AG04450 (cell line): ENCODE data around the gene ITPK1. TPM values are rescaled to one million over a fixed set of nuclear protein-coding genes. Genes with fewer than 3 reads are reported as not detected.

ENCODE experiments used
- CTCF ChIA-PET: fragments of 300-600, 350-600 bp; formaldehyde crosslinking; extraction: SDS; loops from one replicate; lab custom pipeline; 2022; ENCODE audit warnings: antibody characterized with exemption, inconsistent platforms; lab: Charles Lee
- POLR2A ChIA-PET: fragments of 350-600 bp; formaldehyde crosslinking; extraction: SDS; loops from one replicate; lab custom pipeline; 2021; ENCODE audit warnings: antibody characterized with exemption, inconsistent platforms; lab: Yijun Ruan, JAX
- DNase-seq: peaks from one replicate; pipeline ENCODE4 v3.0.0-alpha.2; 2011; ENCODE audit warnings: low read depth, low spot score
- H3K27ac ChIP-seq: one replicate; pipeline ENCODE4 v1.5.1; 2012; ENCODE audit warnings: low read depth, low read length, control low read depth
- H3K27me3 ChIP-seq: one replicate; pipeline ENCODE4 v1.6.0; 2012; ENCODE audit warnings: low read length; ENCODE audit not compliant: control insufficient read depth, insufficient read depth
- H3K4me3 ChIP-seq: 2 replicates; pipeline ENCODE4 v1.5.1; 2011; ENCODE audit warnings: mild to moderate bottlenecking, low read depth, low read length, control low read depth
- H3K9me3 ChIP-seq: 2 replicates; pipeline ENCODE4 v1.5.1; 2012; ENCODE audit warnings: low read length; ENCODE audit not compliant: control insufficient read depth, insufficient read depth
- polyA plus RNA-seq: library from polyadenylated mRNA; depleted of rRNA; stranded (reverse); fragments of >200 nt; gene quantifications from 2 replicates; pipeline ENCODE4 v1.2.3, GENCODE V29; 2011
- TF ChIP-seq, protein P1 (sequence below): IDR thresholded peaks from 2 replicates; pipeline ENCODE4 v1.5.1; 2011; ENCODE audit warnings: low read depth, low read length, control low read depth, inconsistent platforms

The ITPK1 gene
- polyA plus RNA-seq, 1 experiment: 13.6 TPM

DNA sequence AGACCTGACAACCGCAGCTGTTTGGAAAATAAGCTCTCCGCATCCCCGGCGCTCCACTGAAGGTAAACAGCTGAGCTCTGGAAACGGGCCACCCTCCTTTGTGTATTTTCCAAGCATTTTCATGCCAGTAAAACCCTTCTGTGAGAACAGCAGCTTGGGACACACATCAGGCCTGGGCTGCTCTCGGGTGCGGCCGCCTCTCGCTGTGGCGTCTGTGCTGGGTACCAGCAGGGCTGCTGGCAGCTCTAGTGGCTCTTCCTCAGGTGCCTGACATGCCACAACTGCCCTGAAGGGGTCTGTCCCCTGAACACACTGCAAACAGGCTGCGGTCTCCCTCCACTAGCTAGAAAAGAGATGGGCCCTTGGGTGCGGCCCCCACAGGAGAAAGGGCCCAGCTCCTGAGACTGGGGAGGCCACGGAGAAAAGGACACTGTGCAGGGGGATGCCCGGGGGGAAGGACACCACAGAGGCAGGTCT is 96.3 kb downstream of the ITPK1 start:
- TF ChIP-seq, protein P1, sequence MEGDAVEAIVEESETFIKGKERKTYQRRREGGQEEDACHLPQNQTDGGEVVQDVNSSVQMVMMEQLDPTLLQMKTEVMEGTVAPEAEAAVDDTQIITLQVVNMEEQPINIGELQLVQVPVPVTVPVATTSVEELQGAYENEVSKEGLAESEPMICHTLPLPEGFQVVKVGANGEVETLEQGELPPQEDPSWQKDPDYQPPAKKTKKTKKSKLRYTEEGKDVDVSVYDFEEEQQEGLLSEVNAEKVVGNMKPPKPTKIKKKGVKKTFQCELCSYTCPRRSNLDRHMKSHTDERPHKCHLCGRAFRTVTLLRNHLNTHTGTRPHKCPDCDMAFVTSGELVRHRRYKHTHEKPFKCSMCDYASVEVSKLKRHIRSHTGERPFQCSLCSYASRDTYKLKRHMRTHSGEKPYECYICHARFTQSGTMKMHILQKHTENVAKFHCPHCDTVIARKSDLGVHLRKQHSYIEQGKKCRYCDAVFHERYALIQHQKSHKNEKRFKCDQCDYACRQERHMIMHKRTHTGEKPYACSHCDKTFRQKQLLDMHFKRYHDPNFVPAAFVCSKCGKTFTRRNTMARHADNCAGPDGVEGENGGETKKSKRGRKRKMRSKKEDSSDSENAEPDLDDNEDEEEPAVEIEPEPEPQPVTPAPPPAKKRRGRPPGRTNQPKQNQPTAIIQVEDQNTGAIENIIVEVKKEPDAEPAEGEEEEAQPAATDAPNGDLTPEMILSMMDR: no peak
- no peak overlapping the region for H3K27ac ChIP-seq
- H3K9me3 ChIP-seq: no peaks in the 10 kb centered on the region
- CTCF ChIA-PET: interaction anchor here (1.8 kb wide), 1 partner anchor 94 kb away, joined by 6 read pairs; no protein-coding TSS in a partner anchor
- H3K27me3 ChIP-seq: no peaks in the 10 kb centered on the region
- POLR2A ChIA-PET: no interaction called here
- no peak overlapping the region for H3K4me3 ChIP-seq
- DNase-seq: no peak

- TF ChIP-seq, protein P1: no peak
Measured at GRCh38 chr14:93018366-93018765, 97.4 kb downstream of the ITPK1 start.

GRCh38 chr14:93017898-93018297 is 97.8 kb downstream of the ITPK1 start:
- H3K9me3 ChIP-seq: no peaks in the 10 kb centered on the region
- TF ChIP-seq, protein P1: no peak
- DNase-seq: no peak
- H3K27ac ChIP-seq: no peak overlapping the region
- ChIA-PET CTCF (interaction anchor here (0.6 kb wide), 1 partner anchor 32 kb away, joined by 3 read pairs; no protein-coding TSS in a partner anchor), POLR2A (no interaction called here)
- no peaks in the 10 kb centered on the region for H3K27me3 ChIP-seq
- no peak overlapping the region for H3K4me3 ChIP-seq

More at GRCh38 chr14:93018366-93018765, 97.4 kb downstream of the ITPK1 start:
- Histone ChIP-seq H3K4me3 (no peak overlapping the region), H3K27ac (no peak overlapping the region), H3K27me3 (no peaks in the 10 kb centered on the region), H3K9me3 (no peaks in the 10 kb centered on the region)
- ChIA-PET POLR2A (no interaction called here), CTCF (interaction anchor here (0.6 to 1.8 kb wide), 2 partner anchors 32 to 95 kb away, joined by 3 to 6 read pairs; no protein-coding TSS in a partner anchor)
- DNase-seq: no peak

GRCh38 chr14:93017301-93017797 is 98.4 kb downstream of the ITPK1 start:
- TF ChIP-seq, protein P1: no peak
- POLR2A ChIA-PET: no interaction called here
- CTCF ChIA-PET: no interaction called here
- DNase-seq: no peak
- H3K27ac ChIP-seq: no peak overlapping the region
- H3K4me3 ChIP-seq: no peak overlapping the region
- no peaks in the 10 kb centered on the region for H3K27me3 ChIP-seq
- H3K9me3 ChIP-seq: no peaks in the 10 kb centered on the region; the same call in 1 of the 2 replicates

GRCh38 chr14:93016275-93016845 is 99.4 kb downstream of the ITPK1 start:
- no peaks in the 10 kb centered on the region for H3K27me3 ChIP-seq
- no peak overlapping the region for H3K4me3 ChIP-seq
- no peak overlapping the region for H3K27ac ChIP-seq
- TF ChIP-seq, protein P1: no peak
- CTCF ChIA-PET: no interaction called here
- H3K9me3 ChIP-seq: no peaks in the 10 kb centered on the region; the same call in 1 of the 2 replicates
- no peak for DNase-seq
- POLR2A ChIA-PET: no interaction called here
